ENCODE results near the gene ZNF322.
A peak's percentile ranks its signal among the peaks of the same experiment; 100 is the strongest.
"Not testable (repeated sequence)": the region's sequence is repeated elsewhere in the genome, so short reads cannot be mapped to it uniquely, and the experiment has no call there.

Gene ZNF322, protein sequence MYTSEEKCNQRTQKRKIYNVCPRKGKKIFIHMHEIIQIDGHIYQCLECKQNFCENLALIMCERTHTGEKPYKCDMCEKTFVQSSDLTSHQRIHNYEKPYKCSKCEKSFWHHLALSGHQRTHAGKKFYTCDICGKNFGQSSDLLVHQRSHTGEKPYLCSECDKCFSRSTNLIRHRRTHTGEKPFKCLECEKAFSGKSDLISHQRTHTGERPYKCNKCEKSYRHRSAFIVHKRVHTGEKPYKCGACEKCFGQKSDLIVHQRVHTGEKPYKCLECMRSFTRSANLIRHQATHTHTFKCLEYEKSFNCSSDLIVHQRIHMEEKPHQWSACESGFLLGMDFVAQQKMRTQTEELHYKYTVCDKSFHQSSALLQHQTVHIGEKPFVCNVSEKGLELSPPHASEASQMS

DNA sequence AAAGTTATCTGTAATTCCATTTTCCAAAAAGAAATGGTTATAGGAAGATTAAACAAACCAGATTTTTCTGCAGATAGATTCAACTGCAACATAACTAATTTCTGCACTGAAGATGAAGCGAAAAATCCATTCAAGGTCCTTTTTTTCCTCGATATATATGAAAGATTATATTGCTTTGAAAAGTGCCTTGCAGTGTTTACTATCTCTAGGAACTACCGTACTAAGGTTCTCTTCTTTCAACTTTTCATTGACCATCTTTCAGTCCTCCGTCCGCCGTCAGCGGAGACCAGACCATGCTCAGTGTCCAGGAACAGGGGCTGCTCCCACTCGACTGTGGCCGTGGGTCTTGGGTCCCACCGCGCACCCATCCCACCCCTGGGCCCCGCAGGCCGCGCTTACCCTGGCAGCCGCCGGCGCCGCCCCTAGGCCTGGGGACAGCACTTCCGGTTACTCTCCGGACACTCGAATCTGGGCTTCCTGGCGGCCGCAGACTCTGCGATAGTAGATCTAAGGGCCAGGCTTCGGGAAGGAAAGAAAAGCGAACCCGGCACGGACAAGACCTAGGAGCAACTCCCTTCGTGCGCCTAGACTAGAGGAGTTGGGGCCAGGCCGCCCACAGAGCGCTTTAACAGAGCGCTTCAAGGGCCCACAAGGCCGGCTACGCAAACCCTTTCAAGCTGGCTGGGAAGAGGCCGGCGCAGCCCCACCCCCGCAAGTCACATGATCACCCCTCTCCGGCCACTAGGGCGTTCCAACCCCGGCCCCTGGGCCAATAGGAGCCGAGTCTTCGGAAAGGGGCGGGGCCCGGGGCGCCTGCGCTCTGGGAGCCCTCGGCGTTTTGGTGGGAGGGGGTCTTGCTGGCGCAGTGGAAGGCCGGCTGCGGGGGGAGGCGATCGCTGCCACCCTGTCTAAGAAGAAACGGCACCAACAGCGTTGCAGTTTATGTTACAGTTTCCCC, at the start of gene ZNF322:
Gene ZNF322 (minus strand): TSS at position 705 of the 958 bp plus-strand sequence. CDS start 21,193 bp downstream, outside the sequence.
- DNase-seq, result peak; percentile 94

DNA sequence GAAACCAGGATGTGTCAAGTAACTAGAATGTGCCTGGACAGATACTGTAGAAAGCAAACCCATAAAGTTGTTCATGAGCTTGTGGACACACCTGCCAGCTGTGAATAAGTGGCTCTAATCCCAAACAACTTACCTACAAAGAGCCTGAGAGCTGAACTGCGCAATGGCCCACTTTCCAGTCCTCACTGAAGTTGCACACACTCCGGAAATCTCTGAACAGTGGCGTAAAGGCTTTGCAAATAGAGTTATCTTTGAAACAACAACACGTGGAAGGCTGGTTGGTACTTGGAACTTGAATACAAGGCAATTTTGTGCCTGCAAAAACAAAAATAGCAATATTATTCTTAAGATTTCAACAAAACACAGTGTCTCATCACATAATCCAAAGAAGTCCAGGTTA, 46.2 kb upstream of the ZNF322 start:
- not testable (repeated sequence) for DNase-seq

DNA sequence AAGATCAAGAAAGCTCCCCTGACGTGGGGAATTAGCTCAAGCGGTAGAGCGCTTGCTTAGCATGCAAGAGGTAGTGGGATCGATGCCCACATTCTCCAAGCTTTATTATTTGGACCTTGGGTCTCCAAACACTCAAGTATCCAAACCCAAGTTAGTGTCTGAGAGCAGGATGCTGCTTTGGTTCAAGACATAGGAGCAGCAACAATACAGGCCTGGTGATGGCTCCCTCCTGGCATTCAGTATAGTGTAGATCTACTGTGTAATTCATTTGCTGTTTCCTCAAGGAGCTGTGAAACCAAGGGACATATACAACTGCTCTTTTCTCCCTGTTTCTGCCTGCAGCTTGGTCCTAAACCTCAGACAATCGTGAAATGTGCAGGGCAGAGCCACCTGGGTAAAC, 45.8 kb upstream of the ZNF322 start:
- DNase-seq, result not testable (repeated sequence)

DNA sequence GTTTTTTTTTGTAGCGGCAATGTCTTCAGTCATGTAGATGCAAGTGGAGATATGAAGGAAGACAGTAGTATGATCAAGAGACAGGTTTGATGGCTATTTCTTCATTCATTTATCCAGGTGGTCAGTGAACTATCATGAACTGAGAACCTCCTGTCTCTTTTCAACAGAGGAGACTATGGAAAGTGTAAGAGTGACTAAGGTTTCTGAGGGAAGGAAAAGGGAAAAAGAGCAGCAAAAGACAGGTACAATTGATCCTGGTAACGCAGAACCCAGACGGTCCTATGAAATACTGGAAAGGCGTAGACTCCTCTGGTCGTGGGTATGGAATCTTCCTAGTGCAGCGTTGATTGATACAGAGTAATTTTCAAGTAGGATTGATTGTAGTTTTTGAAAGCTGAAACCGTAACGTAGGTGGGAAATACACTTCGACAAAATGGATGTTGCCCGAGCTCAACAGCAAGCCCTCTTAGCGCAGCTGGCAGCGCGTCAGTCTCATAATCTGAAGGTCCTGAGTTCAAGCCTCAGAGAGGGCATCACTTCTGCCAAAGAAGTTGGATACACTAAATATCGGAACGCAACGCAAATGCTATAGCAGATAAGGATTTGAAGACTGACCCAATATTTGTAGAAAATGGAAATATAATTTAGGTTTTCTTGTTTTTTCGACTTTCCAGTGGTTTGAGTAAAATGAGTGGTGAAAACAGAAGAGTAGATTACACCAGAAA, 41.6 kb upstream of the ZNF322 start:
- DNase-seq, result not testable (repeated sequence)

DNA sequence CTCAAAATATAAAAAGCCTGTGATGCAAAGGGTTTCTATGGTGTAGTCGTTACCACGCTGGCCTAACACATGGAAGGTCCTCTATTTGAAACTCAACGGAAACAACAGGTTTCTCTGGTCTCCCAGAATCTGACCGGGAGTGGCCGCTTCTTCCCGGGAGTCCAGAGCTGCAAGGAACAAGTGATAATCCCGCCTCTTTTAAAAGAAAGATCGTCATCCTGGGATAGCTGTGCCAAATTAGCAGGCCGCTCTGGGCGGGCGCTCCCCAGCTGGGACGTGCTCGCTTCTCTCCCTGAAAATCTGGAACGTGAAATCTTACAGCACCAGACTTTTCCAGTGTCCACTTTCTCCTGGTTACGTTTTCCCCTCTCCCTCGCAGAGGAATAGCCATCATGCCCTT, 38.0 kb upstream of the ZNF322 start:
- DNase-seq, result not testable (repeated sequence)

DNA sequence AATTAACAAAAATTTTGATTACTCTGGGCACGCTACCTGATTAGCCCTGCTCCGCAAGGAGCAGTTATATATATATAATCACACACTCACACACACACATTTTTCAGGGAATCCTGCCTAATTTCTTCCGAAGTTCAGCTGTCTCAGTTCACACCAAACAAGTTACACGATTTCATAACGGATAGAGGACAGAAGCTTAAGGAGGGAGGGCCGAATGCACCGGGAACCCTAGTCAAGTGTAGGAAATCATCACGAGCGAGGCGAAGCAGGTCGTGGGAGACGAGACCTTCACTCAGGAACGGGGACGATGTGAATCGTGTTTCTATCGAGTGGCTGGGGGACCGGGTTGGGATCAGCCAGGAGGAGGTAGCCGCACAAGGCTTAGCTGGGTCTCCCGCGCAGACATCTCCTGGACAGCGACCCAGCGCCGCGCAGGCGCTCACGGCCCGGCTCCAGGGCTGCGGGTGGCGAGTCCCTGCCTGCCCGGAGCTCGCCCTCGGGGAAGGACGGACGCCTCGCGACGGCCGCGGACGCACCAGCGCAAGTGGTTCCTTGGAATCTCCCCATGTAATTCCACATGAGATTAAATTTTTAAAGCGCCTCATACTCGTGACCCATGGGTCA, 29.9 kb upstream of the ZNF322 start:
- not testable (repeated sequence) for DNase-seq

DNA sequence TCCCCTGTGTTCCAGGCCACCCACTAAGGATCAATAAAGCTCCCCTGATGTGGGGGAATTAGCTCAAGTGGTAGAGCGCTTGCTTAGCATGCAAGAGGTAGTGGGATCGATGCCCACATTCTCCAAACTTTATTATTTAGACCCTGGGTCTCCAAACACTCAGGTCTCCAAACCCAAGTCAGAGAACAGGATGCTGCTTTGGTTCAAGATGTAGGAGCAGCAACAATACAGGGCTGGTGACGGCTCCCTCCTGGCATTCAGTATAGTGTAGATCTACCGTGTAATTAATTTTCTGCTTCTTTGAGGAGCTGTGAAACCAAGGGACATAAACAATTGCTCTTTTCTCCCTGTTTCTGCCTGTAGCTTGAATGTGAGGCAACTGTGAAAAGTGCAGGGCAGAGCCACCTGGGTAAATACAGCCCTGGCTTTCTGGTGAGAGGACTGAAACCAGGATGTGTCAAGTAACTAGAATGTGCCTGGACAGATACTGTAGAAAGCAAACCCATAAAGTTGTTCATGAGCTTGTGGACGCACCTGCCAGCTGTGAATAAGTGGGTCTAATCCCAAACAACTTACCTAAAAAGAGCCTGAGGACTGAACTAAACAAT, 23.0 kb upstream of the ZNF322 start:
- not testable (repeated sequence) for DNase-seq

DNA sequence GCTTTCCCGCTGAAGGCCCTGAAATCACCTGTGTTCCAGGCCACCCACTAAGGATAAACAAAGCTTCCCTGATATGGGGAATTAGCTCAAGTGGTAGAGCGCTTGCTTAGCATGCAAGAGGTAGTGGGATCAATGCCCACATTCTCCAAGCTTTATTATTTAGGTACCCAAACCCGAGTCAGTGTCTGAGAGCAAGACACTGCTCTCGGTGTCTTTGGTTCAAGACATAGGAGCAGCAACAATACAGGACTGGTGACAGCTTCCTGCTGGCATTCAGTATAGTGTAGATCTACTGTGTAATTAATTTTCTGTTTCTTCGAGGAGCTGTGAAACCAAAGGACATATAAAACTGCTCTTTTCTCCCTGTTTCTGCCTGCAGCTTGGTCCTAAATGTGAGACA, 13.7 kb upstream of the ZNF322 start:
- DNase-seq, result not testable (repeated sequence)

DNA sequence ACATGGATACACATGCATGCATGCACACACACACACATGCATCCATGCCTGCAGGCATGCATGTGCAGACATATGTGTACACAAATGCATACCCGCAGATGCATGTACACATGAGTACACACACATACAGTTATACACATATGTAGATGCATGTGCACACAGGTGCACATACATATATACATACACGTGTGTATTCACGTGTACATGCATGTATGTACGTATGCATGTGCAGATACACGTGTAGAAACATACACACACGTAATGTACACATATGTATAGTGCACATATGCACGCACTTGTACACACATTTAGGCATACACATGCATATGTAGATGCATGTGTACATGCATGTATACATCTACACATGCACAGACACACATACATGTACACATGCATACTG, 11.0 kb upstream of the ZNF322 start:
- not testable (repeated sequence) for DNase-seq

DNA sequence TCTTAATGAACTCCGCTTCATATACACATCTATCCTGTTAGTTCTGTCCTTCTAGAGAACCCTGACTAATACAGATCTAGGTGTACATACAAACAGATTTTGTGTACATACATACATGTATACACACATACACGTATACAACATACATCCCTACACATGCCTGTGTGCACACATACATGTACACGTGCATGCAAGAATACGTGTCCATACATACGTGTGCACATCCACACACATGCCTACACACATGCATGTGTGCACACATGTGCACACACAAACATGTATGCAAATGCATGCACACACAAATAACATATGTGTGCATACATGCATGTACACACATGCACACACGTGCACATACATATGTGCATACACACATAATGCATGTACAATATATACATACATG, 10.5 kb upstream of the ZNF322 start:
- DNase-seq, result not testable (repeated sequence)

DNA sequence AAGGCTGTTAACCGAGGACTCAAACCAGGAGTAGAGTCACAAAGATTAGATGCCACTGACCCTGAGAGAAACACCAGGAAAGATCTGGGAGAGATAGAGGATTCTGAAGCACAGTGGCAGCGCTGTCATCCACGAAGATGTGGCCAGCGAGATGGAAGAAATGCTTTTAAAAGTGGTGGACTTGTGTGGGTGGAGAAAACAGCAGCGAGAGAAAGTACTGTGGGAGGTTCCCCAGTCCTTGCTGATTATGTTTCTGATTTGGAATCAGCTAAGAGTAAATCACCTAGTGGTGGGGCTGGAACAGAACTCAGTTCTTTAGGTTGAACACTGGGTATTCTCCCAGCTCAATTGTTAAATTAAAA, 435 bp upstream of the ZNF322 start:
- peak; percentile 17 for DNase-seq

DNA sequence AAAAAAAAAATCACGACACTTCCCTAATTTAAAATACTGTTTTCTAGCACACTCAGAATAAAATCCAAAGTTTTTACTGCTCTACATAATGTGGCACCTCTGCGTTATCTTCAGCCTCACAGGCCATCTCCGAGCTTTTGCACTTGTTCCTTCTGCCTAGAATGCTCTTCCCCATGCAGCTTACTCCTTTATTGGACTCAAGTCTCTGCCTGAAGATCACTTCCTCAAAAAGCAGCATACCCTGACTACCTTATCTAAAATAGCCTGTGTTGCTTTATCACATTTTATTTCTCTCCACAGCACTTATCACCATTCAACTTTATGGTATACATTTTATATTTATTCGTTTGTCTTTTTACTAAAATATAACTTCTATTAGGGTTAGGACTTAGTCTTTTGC, 2.3 kb downstream of the ZNF322 start:
- no peak for DNase-seq

DNA sequence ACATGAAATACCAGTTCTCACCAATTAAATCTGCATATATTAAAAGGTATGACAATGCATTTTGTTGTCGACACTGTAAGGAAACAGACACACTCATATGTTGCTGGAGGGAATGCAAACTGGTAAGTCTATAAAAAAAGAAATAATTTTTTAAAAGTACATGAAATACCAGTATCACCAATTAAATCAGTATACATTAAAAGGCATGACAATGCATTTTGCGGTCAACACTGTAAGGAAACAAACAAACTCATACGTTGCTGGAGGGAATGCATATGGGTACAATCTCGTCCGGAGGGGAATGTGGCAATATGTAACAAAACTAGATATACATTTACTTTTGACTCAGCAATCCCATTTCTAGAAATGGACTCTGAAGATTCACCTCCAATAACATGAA, 6.5 kb downstream of the ZNF322 start:
- no peak for DNase-seq

DNA sequence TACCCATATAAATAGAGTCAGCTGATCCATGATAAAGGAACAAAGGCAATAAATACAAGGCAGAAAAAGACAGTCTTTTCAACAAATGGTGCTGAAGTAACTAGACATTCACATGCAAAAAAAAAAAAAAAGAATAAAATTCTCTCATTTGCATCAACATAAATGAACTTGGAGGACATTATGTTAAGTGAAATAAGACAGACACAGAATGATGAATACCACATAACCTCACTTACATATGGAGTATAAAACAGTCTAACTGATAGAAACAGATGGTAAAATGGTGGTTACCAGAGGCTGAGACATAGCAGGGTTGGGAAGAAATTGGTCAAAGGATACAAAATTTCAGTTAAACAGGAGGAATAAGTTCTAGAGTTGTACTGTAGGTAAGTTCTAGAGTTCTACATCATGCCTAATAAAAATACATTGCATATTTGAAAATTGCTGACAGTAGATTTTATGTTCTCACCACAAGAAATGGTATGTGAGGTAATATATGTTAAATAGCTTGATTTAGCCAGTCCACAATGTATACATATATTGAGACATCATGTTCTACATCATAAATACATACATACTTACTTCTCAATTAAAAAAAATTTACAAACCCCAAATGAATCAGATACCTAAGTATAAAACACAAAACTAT, 8.3 kb downstream of the ZNF322 start:
- no peak for DNase-seq

DNA sequence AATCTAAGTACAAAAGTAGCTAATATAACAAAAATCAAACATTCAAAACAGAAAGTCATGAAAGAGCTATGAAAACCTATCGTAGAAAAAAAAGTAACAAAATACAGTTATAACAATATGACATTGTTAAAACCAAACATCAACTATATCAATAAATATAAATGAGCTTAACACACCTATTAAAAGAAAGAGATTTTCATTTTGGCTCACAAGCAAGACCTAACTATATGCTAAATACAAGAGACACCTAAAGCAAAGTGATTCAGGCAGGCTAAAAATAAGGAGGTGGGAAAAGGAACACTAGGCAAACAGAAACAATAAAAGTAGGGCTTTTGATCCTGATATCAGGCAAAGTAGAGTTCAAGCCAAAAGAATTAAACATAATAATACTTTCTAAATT, 13.5 kb downstream of the ZNF322 start:
- no peak for DNase-seq

DNA sequence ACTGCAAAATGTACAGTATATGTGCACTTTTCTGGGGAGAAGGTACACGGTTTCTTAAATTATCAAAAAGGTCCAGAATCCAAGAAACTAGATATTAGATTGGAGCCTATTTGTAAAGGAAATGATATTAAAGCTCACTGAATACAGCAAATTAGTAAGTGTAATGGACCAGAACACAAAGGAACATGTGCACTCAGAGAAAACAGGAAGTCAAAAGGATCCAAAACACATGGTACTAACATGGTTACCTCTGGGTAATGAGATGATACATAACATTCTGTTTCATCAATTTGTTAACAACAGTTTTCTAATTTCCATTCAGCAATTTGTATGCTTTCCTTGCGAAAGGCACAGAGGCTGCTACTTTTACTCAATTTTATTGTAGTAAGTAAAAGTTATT, 18.7 kb downstream of the ZNF322 start:
- no peak for DNase-seq

DNA sequence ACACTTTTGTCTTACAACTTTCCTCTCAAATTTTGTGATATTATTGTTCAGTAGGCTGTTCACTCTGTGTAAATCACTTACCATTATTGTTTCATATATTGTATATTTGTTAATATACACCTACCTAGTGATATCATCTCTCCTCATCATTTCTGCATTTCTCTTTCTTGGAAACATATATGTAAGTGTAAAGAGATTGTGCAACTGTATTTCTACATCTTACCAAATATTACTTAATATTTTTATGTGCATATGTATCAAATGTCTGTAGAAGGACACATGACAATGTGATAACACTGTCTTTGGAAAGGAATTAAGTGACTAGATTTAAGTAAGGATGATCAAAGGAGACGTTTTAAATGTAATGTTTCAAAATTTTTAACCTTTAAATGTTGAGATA, 30.2 kb downstream of the ZNF322 start:
- no peak for DNase-seq

DNA sequence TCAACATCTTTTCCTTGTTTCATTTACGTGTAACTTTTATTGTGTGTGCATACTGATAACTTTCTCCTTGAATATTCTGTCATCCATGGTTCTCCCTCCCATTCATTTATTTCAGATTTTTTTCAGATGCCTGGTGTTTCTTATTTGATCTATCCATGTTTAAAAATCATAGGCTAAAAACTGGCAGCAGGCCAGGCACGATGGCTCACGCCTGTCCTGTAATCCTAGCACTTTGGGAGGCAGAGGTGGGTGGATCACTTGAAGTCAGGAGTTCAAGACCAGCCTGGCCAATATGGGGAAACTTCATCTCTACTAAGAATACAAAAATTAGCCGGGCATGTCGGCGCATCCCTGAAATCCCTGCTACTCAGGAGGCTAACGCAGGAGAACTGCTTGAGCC, 31.7 kb downstream of the ZNF322 start:
- no peak for DNase-seq

DNA sequence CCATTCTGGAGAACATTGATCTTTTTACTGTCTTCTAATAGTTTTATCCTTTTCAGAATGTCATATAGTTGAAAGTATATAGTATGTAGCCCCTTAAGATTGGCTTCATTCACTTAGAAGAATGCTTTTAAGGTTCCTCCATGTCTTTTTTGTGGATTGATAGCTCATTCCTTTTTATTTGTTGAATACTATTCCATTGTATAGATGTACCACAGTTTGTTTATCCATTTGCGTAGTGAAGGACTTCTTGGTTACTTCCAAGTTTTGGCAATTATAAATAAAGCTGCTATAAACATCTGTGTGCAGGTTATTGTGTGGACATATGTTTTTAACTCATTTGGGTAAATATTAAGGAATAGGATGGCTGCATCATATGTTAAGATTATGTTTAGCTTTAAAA, 35.0 kb downstream of the ZNF322 start:
- no peak for DNase-seq

DNA sequence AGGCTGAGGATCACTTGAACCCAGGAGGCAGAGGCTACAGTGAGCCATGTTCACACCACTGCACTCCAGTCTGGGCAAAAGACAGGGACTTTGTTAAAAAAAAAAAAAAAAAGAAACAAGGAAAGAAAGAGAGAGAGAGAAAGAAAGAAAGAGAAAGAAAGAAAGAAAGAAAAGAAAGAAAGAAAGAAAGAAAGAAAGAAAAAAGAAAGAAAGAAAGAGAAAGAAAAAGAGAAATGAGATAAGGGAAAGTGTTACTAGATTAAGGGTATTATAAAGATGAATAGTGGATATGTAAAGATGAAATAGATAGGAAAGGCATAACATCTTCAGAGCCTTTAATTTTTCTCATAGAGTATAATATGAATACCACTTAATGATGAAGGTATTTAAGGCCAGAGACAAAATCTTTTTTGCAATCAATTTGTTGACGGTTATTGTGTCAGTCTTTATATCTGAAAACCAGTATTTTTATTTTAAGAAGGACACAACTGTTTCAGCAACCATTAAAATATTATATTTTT, 36.1 kb downstream of the ZNF322 start:
- DNase-seq, result no peak

All from stimulated activated CD4-positive, alpha-beta T cell treated with anti-CD3 and anti-CD28 coated beads, Interleukin-15, amount 100 ng/mL, for 24 hours (primary cell).